ENCODE data around the gene CILP2.

CILP2 gene

GRCh38 chr19:19563348-19563848, 25.3 kb downstream of the CILP2 start:
- POLR2A ChIA-PET = no interaction called here
- TF ChIP-seq ZNF302 (tag by site-specific recombination; IDR thresholded peaks at IDR 0.05; ENCODE audit: low read depth) = no peak
- no peak for TF ChIP-seq ZNF549 (tag by site-specific recombination; IDR thresholded peaks at IDR 0.05)
- no peak for TF ChIP-seq ZNF138 (tag by site-specific recombination; IDR thresholded peaks at IDR 0.05; ENCODE audit: borderline replicate concordance)
- no peak for TF ChIP-seq ZNF341 (tag by site-specific recombination; IDR thresholded peaks at IDR 0.05; ENCODE audit: low read depth)
- no peak for TF ChIP-seq ZNF707 (tag by site-specific recombination; IDR thresholded peaks at IDR 0.05)
- TF ChIP-seq ZNF624 (tag by site-specific recombination; IDR thresholded peaks at IDR 0.05) = no peak

GRCh38 chr19:19566306-19566705, 28.2 kb downstream of the CILP2 start:
- TF ChIP-seq ZIC2 (tag by site-specific recombination; IDR thresholded peaks at IDR 0.05) (peak; percentile 32; the same call in 1 of the 2 replicates), ZNF398 (tag by site-specific recombination; IDR thresholded peaks at IDR 0.05) (no peak)
- peaks cover 0 to 31% of the 10 kb centered on the region in 2 experiments; a peak in 2 of 3 replicates for H3K36me3 ChIP-seq (ENCODE audit: control insufficient read depth in 2 of 2, insufficient read depth in 1 of 2, low read length in 2 of 2)
- no peaks in the 10 kb centered on the region for H3K4me1 ChIP-seq (ENCODE audit: control insufficient read depth, insufficient read depth, low read length)
- ChIA-PET CTCF (interaction anchor here (1.9 kb wide), 1 partner anchor 12 kb away, joined by 9 read pairs; no protein-coding TSS in a partner anchor), POLR2A (no interaction called here)
- no peak overlapping the region for H3K27ac ChIP-seq (ENCODE audit: extremely low read depth, low read depth, low read length)
- H3K4me3 ChIP-seq (ENCODE audit: low read depth, low read length) = no peak overlapping the region
- no peaks in the 10 kb centered on the region for H3K9me3 ChIP-seq (ENCODE audit: control insufficient read depth, insufficient read depth, low read depth, low read length)

More at GRCh38 chr19:19563348-19563848, 25.3 kb downstream of the CILP2 start:
- H3K4me1 ChIP-seq (ENCODE audit: control insufficient read depth, insufficient read depth, low read length) = no peaks in the 10 kb centered on the region
- CTCF ChIA-PET = no interaction called here
- H3K36me3 ChIP-seq (ENCODE audit: control insufficient read depth in 2 of 2, insufficient read depth in 1 of 2, low read length in 2 of 2) = peaks cover 0 to 14% of the 10 kb centered on the region in 2 experiments; a peak in 2 of 3 replicates
- no peak overlapping the region for H3K4me3 ChIP-seq (ENCODE audit: low read depth, low read length)
- H3K9me3 ChIP-seq (ENCODE audit: control insufficient read depth, insufficient read depth, low read depth, low read length) = no peaks in the 10 kb centered on the region
- no peak overlapping the region for H3K27ac ChIP-seq (ENCODE audit: extremely low read depth, low read depth, low read length)

- ChIA-PET CTCF (interaction anchor here (2.3 kb wide), 1 partner anchor 14 kb away, joined by 10 read pairs; no protein-coding TSS in a partner anchor), POLR2A (no interaction called here)
- Histone ChIP-seq H3K4me3 (ENCODE audit: low read depth, low read length) (no peak overlapping the region), H3K27ac (ENCODE audit: extremely low read depth, low read depth, low read length) (no peak overlapping the region), H3K4me1 (ENCODE audit: control insufficient read depth, insufficient read depth, low read length) (no peaks in the 10 kb centered on the region), H3K9me3 (ENCODE audit: control insufficient read depth, insufficient read depth, low read depth, low read length) (no peaks in the 10 kb centered on the region), H3K36me3 (ENCODE audit: control insufficient read depth in 2 of 2, insufficient read depth in 1 of 2, low read length in 2 of 2) (peaks cover 0 to 31% of the 10 kb centered on the region in 2 experiments; a peak in 2 of 3 replicates)
- no peak for TF ChIP-seq ZNF513 (tag by site-specific recombination; IDR thresholded peaks at IDR 0.05)
- no peak for TF ChIP-seq ZNF560 (tag by site-specific recombination; IDR thresholded peaks at IDR 0.05; ENCODE audit: borderline replicate concordance)
- no peak for TF ChIP-seq ZNF830 (tag by site-specific recombination; IDR thresholded peaks at IDR 0.05; ENCODE audit: low read depth)
- no peak for TF ChIP-seq ZSCAN16 (tag by site-specific recombination; IDR thresholded peaks at IDR 0.05)
- TF ChIP-seq SP3 (tag by site-specific recombination; IDR thresholded peaks at IDR 0.05) = no peak
- no peak for TF ChIP-seq ZNF558 (tag by site-specific recombination; IDR thresholded peaks at IDR 0.05)
- TF ChIP-seq ZNF140 (tag by site-specific recombination; IDR thresholded peaks at IDR 0.05) = no peak
- TF ChIP-seq ZNF18 (tag by site-specific recombination; IDR thresholded peaks at IDR 0.05) = no peak
- no peak for TF ChIP-seq ZNF76 (tag by site-specific recombination; IDR thresholded peaks at IDR 0.05; ENCODE audit: borderline replicate concordance, low read depth)
- TF ChIP-seq ZBTB6 (tag by site-specific recombination; IDR thresholded peaks at IDR 0.05) = no peak
- no peak for TF ChIP-seq ZNF311 (tag by site-specific recombination; IDR thresholded peaks at IDR 0.05; ENCODE audit: borderline replicate concordance)
- TF ChIP-seq ZNF19 (tag by site-specific recombination; IDR thresholded peaks at IDR 0.05; ENCODE audit: low read depth) = no peak
- TF ChIP-seq ZNF362 (tag by site-specific recombination; IDR thresholded peaks at IDR 0.05) = no peak
- no peak for TF ChIP-seq KLF7 (tag by site-specific recombination; IDR thresholded peaks at IDR 0.05; ENCODE audit: borderline replicate concordance)
- no peak for TF ChIP-seq ZNF639 (tag by site-specific recombination; IDR thresholded peaks at IDR 0.05)
Measured at GRCh38 chr19:19567391-19567790, 29.3 kb downstream of the CILP2 start.
